VCaP (cell line): ENCODE data around the gene OBSL1.

Experiments
- H3K27ac ChIP-seq: fragments of 450-650 bp; 2 replicates; pipeline ENCODE4 v1.5.1; 2017
- TF ChIP-seq, protein P1 (sequence below): fragments of 450-650 bp; conservative IDR thresholded peaks from 2 replicates; pipeline ENCODE4 v1.5.1; 2017; ENCODE audit warnings: mild to moderate bottlenecking, moderate library complexity

OBSL1 gene

GRCh38 chr2:219511547-219512325, 59.6 kb downstream of the OBSL1 start:
- H3K27ac ChIP-seq: no peak overlapping the region
- TF ChIP-seq, protein P1, sequence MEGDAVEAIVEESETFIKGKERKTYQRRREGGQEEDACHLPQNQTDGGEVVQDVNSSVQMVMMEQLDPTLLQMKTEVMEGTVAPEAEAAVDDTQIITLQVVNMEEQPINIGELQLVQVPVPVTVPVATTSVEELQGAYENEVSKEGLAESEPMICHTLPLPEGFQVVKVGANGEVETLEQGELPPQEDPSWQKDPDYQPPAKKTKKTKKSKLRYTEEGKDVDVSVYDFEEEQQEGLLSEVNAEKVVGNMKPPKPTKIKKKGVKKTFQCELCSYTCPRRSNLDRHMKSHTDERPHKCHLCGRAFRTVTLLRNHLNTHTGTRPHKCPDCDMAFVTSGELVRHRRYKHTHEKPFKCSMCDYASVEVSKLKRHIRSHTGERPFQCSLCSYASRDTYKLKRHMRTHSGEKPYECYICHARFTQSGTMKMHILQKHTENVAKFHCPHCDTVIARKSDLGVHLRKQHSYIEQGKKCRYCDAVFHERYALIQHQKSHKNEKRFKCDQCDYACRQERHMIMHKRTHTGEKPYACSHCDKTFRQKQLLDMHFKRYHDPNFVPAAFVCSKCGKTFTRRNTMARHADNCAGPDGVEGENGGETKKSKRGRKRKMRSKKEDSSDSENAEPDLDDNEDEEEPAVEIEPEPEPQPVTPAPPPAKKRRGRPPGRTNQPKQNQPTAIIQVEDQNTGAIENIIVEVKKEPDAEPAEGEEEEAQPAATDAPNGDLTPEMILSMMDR: no peak

- TF ChIP-seq, protein P1: no peak
- H3K27ac ChIP-seq: no peak overlapping the region
Observed at GRCh38 chr2:219510512-219511135, 60.7 kb downstream of the OBSL1 start.

DNA sequence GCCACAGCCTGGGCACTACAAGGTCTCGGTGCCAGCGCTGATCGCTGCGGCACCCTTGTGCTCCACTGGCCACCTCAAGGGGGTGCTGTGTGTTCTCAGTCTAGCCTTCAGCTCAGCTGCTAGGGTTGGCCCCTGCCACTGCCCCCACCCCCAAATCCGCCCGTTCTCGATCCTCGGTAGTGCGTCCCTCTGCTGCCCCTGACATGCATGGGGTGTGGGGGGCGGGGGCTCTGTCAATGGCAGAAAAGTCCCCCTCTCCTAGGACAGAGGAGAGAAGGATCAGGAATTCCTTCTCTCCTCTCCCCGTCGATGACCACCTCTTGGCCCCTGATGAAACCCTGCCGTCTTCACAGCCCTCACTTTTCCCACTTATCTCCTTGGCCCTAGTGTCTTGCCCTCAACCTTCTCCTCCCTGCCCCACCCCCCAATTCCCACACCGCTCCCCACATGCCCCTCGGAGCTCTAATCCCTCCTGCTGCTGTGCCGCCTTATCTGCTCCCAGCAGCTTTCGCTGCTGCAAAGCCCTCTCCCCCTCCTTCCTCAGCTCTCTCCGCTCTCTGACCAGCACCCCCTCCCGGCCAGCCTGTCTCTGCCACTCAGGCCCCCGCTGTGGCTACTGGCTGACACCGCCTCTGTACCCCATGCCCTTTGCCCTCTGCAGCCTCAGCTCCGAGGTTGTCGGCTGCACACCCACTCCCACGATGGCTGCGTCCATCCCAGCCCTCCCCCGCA, 61.4 kb downstream of the OBSL1 start:
- TF ChIP-seq, protein P1: peak; percentile 83
- H3K27ac ChIP-seq: no peak overlapping the region

DNA sequence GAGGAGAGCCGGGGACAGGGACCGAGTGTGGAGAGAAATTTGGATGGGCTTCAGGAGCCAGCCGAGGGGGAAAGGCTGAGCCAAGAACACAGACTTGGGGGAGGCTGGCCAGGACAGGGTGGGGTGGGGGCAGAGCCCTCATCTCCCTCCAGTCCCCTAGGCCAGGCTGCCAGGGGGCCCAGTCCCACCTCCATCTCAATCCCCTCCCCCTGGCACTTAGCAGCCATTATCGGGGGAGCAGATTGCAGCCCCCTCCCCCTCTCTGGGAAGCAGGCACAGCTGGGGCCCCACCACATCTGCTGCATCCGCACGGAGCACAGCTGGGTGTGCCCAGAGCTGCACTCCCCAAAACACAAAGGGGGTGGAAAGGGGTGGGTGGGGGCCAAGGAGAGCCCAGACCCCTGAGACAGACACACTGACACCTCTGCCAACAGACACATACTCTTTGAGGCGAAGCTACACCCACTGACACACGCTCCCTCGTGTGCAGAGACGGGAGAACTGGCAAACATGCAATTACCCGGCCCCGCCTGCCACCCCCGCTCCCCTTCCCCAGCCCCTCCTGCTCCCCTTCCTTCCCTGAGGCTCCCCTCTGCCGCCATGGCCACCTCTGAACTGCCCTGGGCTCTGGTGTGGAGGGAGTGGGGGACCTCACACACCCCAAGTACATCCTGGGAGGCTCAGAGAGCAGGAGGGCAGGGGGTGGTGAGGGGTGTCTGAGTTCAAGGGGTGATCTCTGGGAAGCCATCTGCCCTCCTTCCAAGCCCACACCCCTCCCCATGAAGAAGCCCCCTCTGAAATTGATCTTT, 62.2 kb downstream of the OBSL1 start:
- TF ChIP-seq, protein P1: no peak
- H3K27ac ChIP-seq: no peak overlapping the region

- no peak overlapping the region for H3K27ac ChIP-seq
- TF ChIP-seq, protein P1: no peak
Observed at GRCh38 chr2:219508444-219508734, 63.0 kb downstream of the OBSL1 start.

- TF ChIP-seq, protein P1: no peak
- H3K27ac ChIP-seq: no peak overlapping the region
Observed at GRCh38 chr2:219507581-219508443, 63.5 kb downstream of the OBSL1 start.
